ENCODE measurements around the gene FLNC. TPM values are rescaled to one million over a fixed set of nuclear protein-coding genes. Genes with fewer than 3 reads are reported as not detected.

The FLNC gene
- total and polyA plus RNA-seq, 9 of the 15 experiments (the other 6 are each of a cell fraction or from before 2014, with no cell fraction given), result 0.90 to 155 (median 28.8) TPM

- no TSS peak for BruUV-seq (replicated peaks)
- H3K27ac ChIP-seq (ENCODE audit: extremely low read depth, low read depth, low read length), result no peak overlapping the region
- in situ Hi-C loops (cut with MboI), result no loop called here
- no peak overlapping the region for H3K9ac ChIP-seq (ENCODE audit: insufficient read depth in 1 of 2, low read depth in 2 of 2, low read length in 2 of 2)
- DNase-seq (ENCODE audit: extremely low read depth in 1 of 4, low spot score in 3 of 4) (no peak), ATAC-seq (no peak), FAIRE-seq (no peak)
- TF ChIP-seq BHLHE40 (IDR thresholded peaks at IDR 0.05; ENCODE audit: low read length), result no peak
- no peak for TF ChIP-seq PBX2 (CRISPR knock-in tag; IDR thresholded peaks at IDR 0.05; ENCODE audit: low read depth)
- TF ChIP-seq PBX2 (tag; conservative IDR thresholded peaks at IDR 0.05; ENCODE audit: low read depth), result no peak
- TF ChIP-seq, protein P1, sequence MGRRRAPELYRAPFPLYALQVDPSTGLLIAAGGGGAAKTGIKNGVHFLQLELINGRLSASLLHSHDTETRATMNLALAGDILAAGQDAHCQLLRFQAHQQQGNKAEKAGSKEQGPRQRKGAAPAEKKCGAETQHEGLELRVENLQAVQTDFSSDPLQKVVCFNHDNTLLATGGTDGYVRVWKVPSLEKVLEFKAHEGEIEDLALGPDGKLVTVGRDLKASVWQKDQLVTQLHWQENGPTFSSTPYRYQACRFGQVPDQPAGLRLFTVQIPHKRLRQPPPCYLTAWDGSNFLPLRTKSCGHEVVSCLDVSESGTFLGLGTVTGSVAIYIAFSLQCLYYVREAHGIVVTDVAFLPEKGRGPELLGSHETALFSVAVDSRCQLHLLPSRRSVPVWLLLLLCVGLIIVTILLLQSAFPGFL (CRISPR knock-in tag; IDR thresholded peaks at IDR 0.05), result 0 out of 2 replicates have a peak, but pooled peaks have one; percentile 63
- 0 out of 2 replicates have a peak, but pooled peaks have one; percentile 22 for TF ChIP-seq ZNF232 (CRISPR knock-in tag; IDR thresholded peaks at IDR 0.05)
- no peaks in the 10 kb centered on the region for H3K27me3 ChIP-seq (ENCODE audit: control insufficient read depth in 2 of 2, insufficient read depth in 2 of 2, low read length in 2 of 2)
- WGBS (ENCODE audit: insufficient coverage, low coverage, missing lambda C conversion rate), result 64% methylated on average over 4 of the region's 4 CpGs
- H3K36me3 ChIP-seq (ENCODE audit: control insufficient read depth, insufficient read depth, low read length), result peaks cover 17% of the 10 kb centered on the region; the same call in 2 of the 3 replicates
- ChIA-PET POLR2A (interaction anchor here (0.6 to 2.0 kb wide), 8 partner anchors 10 to 45 kb away, joined by 3 to 7 read pairs (median 4); no protein-coding TSS in a partner anchor), CTCF (ENCODE audit: low intra/inter-chr PET ratio) (interaction anchor here (1.5 kb wide), 1 partner anchor 85 kb away, joined by 3 read pairs; no protein-coding TSS in a partner anchor)
- H2AFZ ChIP-seq (ENCODE audit: low read depth, low read length), result no peak overlapping the region
- no peaks in the 10 kb centered on the region for H4K20me1 ChIP-seq (replicated peaks; ENCODE audit: control insufficient read depth, insufficient read depth, low read length)
- no peaks in the 10 kb centered on the region for H3K9me3 ChIP-seq (replicated peaks; ENCODE audit: control insufficient read depth, insufficient read depth, low read depth, low read length)
- H3K4me1 ChIP-seq (replicated peaks in 1 of 2; ENCODE audit: control insufficient read depth in 2 of 2, insufficient read depth in 2 of 2, low read length in 2 of 2), result peaks cover 18 to 40% of the 10 kb centered on the region in 2 experiments
- no peak overlapping the region for H3K4me2 ChIP-seq (ENCODE audit: insufficient read depth, low read length)
- no peaks in the 10 kb centered on the region for H3K9me1 ChIP-seq (ENCODE audit: control insufficient read depth, insufficient read depth, low read length)
- no peak overlapping the region for H3K4me3 ChIP-seq
- peaks cover 9% of the 10 kb centered on the region; the same call in 2 of the 3 replicates for H3K79me2 ChIP-seq (ENCODE audit: control insufficient read depth, insufficient read depth, low read length)
- intact Hi-C loops (cut with micrococcal nuclease), result no loop called here
Observed at GRCh38 chr7:128795129-128795528, 35.1 kb upstream of the FLNC start.
